ENCODE results near the gene RNASE9. TPM values are rescaled to one million over a fixed set of nuclear protein-coding genes. Genes with fewer than 3 reads are reported as not detected.

RNASE9 gene
- total and polyA plus RNA-seq, 2 of the 4 experiments (the other 2 are of a cell fraction), result not detected

- no peaks in the 10 kb centered on the region for H3K9me3 ChIP-seq (ENCODE audit: control insufficient read depth, insufficient read depth, low read length)
- DNase-seq (no peak), ATAC-seq (ENCODE audit: low read depth) (no peak)
- no peak overlapping the region for H4K5ac ChIP-seq (ENCODE audit: low read depth, low read length)
- no peak overlapping the region for H2BK15ac ChIP-seq (ENCODE audit: low read depth, low read length)
- no peaks in the 10 kb centered on the region for H3K79me1 ChIP-seq (ENCODE audit: low read depth in 1 of 2, low read length in 2 of 2)
- intact Hi-C loops (cut with micrococcal nuclease), result no loop called here
- 62% methylated on average over 7 of the region's 12 CpGs; no CpG with 5 or more reads in 1 of the 2 experiments for WGBS, 2 experiments (ENCODE audit: extremely low coverage in 2 of 2, insufficient read length in 1 of 2)
- in situ Hi-C loops (cut with MboI; ENCODE audit: low sequenced_read_pairs), result no loop called here
- ChIA-PET CTCF (no interaction called here), POLR2A (ENCODE audit: unreplicated experiment) (no interaction called here)
- H2BK120ac ChIP-seq (ENCODE audit: low read depth, low read length), result no peak overlapping the region
- no peak overlapping the region for H3K9ac ChIP-seq (ENCODE audit: low read depth, low read length)
- H3K4me2 ChIP-seq (ENCODE audit: low read depth, low read length), result no peak overlapping the region
- H3K18ac ChIP-seq (ENCODE audit: low read depth, low read length), result no peak overlapping the region
- H3K4me1 ChIP-seq (ENCODE audit: control insufficient read depth, insufficient read depth, low read length), result no peaks in the 10 kb centered on the region
- no peak overlapping the region for H2BK20ac ChIP-seq (ENCODE audit: low read depth, low read length)
- no peaks in the 10 kb centered on the region for H3K36me3 ChIP-seq (ENCODE audit: control insufficient read depth, insufficient read depth, low read length)
- dilution Hi-C loops (cut with HindIII; ENCODE audit: low sequenced_read_pairs, unreplicated experiment), result no loop called here
- TF ChIP-seq NFE2L2 (IDR thresholded peaks at IDR 0.05; ENCODE audit: low read depth, low read length), result no peak
- TF ChIP-seq FOS (IDR thresholded peaks at IDR 0.05; ENCODE audit: low read depth, low read length), result no peak
- TF ChIP-seq CTCF (conservative IDR thresholded peaks at IDR 0.05; ENCODE audit: low read depth, low read length), result no peak
- TF ChIP-seq BHLHE40 (IDR thresholded peaks at IDR 0.05; ENCODE audit: low read depth, low read length), result no peak
- TF ChIP-seq CHD1 (IDR thresholded peaks at IDR 0.05; ENCODE audit: low read depth, low read length), result no peak
- TF ChIP-seq RFX5 (IDR thresholded peaks at IDR 0.05; ENCODE audit: low read depth, low read length), result no peak
- H3K27ac ChIP-seq (ENCODE audit: insufficient read depth, low read length), result no peak overlapping the region
- H3K23ac ChIP-seq (ENCODE audit: low read depth, low read length), result no peak overlapping the region
- BruUV-seq (replicated peaks), result no TSS peak
- no peak overlapping the region for H2AK9ac ChIP-seq (replicated peaks; ENCODE audit: low read depth, low read length, poor library complexity)
- no peak overlapping the region for H2AFZ ChIP-seq (replicated peaks; ENCODE audit: low read length, poor library complexity)
- no peak overlapping the region for H4K8ac ChIP-seq (ENCODE audit: low read depth in 2 of 2, low read length in 2 of 2)
- H3K27me3 ChIP-seq (ENCODE audit: control insufficient read depth, insufficient read depth, low read length), result no peaks in the 10 kb centered on the region
- H3K4me3 ChIP-seq (ENCODE audit: insufficient read depth, low read depth, low read length), result no peak overlapping the region
- H2AK5ac ChIP-seq (ENCODE audit: low read depth, low read length), result no peak overlapping the region
- H3K56ac ChIP-seq (ENCODE audit: extremely low read depth, insufficient read depth, low read length), result no peak overlapping the region
- H4K20me1 ChIP-seq (ENCODE audit: insufficient read depth, low read length), result no peaks in the 10 kb centered on the region
- no peak overlapping the region for H3K4ac ChIP-seq (ENCODE audit: low read depth, low read length)
- no peak overlapping the region for H4K91ac ChIP-seq (ENCODE audit: insufficient read depth, low read depth, low read length)
- no peaks in the 10 kb centered on the region for H3K9me1 ChIP-seq (ENCODE audit: insufficient read depth, low read length)
- H3K14ac ChIP-seq (replicated peaks; ENCODE audit: low read depth, low read length), result no peak overlapping the region
- H2BK5ac ChIP-seq (ENCODE audit: low read depth, low read length, poor library complexity, severe bottlenecking), result no peak overlapping the region
Observed at GRCh38 chr14:20601522-20601921, 40.7 kb upstream of the RNASE9 start.
